GM18870 (cell line): Measurements from ENCODE around the gene TBC1D22A.

ENCODE experiments used
- ATAC-seq: cut with Tn5 transposase; IDR thresholded peaks from one replicate; pipeline ENCODE4 v1.9.1; 2021; ENCODE audit warnings: moderate library complexity; ENCODE audit not compliant: unreplicated experiment

TBC1D22A gene

GRCh38 chr22:46871826-46872225, 109.4 kb downstream of the TBC1D22A start:
- ATAC-seq, result no peak

GRCh38 chr22:46875089-46875488, 112.6 kb downstream of the TBC1D22A start:
- no peak for ATAC-seq

DNA sequence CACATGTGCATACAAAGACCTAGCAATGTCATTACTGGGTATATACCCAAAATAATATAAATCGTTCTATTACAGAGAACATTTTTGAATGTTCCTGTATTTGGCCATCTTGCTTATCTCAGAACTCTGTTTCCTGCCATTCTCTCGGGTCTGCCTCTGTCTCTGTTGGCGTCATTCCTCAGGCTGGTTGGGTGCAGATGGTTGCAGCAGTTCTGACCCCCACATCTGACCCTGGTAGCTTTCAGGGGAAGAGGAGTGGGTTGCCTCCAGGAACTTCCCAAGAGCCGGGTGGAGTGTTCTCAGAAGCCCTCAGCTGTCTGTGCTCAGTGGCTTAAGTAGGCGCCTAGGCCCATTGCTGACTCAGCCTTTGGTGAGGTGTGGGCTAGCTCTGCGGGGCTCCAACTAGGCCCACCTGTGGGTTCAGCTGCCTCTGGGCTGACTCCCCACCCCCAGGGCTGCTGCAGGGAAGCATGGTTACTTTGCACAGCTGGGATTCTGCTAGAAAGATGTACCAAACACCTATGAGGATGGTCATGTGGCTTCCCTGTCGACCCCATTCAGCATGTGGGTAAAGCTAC, 114.0 kb downstream of the TBC1D22A start:
- ATAC-seq, result no peak

GRCh38 chr22:46878191-46878948, 115.9 kb downstream of the TBC1D22A start:
- no peak for ATAC-seq

- no peak for ATAC-seq
Measured at GRCh38 chr22:46879083-46879482, 116.6 kb downstream of the TBC1D22A start.

GRCh38 chr22:46881373-46882118, 119.1 kb downstream of the TBC1D22A start:
- ATAC-seq, result no peak

- no peak for ATAC-seq
Measured at GRCh38 chr22:46883092-46883910, 120.9 kb downstream of the TBC1D22A start.

- no peak for ATAC-seq
Measured at GRCh38 chr22:46884365-46884764, 121.9 kb downstream of the TBC1D22A start.

DNA sequence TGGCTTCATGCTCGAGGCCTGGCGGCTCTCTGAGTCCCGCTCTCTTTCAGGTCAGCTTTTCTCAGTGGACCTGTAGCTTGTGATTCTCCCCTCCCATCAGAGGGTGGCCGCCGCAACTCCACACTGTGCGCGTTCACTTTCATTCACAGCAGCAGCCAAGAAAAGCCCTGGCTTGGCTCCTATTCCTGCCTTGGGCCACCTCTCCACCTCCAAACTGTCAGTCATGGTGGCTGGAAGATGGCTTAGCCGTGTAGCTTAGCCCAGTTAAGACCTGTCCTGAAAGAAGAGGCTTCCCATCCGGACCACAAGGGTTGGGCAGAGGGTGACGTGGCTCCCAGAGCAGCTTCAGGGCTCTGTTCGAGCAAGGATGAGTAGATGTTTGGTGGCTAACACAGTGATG, 125.5 kb downstream of the TBC1D22A start:
- no peak for ATAC-seq

DNA sequence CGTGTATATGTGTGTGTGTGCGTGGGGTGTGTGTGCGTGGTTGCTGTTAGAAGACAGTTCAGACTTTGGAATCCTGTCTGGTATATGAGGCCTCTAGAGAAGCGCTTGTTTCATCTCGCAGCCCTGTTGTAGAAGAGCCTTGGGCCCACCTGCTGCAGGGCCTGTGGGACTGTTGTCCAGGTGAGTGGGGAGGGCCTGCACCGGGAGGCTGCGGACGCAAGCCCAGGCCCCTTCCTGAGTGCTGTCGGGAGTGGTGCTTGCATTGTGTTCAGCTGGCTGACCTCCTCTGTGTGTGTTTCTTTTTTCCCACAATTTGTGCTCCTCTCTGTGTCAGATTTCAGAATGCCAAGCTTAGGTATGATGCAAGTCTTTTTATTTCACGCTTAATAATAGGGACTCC, 128.4 kb downstream of the TBC1D22A start:
- ATAC-seq, result no peak

DNA sequence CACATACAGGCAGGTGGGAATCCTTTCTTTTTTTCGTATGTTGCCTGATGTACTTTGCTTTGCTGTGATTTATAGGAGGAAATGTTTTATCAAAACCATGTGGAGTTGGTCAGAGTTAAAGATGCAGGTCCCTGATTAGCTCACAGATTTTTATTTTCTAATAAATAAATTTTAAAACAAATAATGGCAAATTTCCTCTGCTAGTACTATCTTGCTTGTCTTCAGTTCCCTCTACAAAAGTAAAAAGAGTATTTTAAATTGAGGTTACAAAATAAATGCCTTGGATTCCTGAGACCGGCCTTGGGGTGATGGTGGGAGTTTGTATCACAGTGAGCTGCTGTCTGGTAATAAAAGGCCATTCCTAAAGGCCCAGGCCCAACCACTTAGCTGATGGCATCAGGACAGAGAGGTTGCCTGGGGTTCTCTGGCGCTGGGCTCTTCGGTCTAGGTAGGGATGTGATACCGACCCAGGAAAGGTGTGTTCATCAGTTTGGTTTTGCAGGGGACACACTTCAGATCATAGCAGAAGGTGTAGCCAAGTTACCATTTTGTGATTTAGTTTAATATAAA, 129.0 kb downstream of the TBC1D22A start:
- no peak for ATAC-seq

DNA sequence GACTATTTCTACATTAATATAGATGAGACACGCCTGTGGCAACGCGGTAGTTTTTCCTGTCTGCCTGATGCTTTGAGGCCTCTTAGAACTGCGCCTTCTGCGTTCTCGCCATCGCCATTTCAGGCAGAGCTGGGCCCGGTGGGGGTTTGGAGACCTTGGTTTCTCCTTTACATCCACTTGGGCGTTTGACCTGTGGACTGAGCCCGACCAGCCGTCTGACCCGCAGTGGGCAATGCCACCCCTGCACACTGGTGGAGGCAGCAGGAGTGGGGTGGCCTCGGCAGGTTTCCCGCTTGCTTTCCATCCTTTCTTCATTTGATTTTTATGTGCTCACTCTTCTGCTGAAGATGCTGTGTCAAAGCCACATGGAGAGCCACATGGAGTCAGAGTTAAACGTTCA, 130.4 kb downstream of the TBC1D22A start:
- ATAC-seq, result no peak

DNA sequence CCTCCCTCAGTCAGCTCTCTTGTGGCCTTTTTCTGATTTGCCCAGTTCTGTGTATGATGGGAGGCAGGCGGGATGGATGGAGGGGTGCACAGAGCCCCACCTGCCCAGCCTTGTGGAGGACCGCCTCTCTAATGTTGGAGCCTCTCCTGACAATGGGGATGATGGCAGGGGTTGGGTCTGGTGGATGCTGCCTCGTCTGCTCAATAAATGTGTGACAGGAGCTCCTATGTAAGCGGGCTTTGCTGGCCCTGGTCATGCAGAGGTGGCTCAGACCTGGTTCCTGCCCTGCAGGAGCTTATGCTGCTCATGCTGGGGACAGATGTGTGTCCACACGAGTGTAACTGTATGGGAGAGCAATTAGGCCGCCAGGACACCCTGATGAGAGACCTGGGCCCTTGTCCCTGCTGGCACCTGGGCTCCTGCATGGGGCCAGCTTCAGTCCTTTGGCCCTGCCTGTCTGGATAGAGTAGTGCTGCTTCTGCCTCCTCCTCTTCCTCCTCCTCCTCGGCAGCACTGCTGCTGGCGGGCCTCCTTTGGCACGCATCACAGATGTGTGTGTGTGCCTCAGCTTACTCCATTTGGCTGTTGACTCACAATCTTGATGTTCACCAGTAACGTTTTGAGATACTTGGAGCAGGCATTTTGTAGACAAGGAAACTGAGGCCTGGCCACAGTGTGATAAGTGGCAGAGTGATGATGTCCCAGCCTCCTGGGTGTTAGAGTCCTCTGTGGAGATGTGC, 131.0 kb downstream of the TBC1D22A start:
- ATAC-seq, result no peak

- no peak for ATAC-seq
Measured at GRCh38 chr22:46894081-46894671, 131.7 kb downstream of the TBC1D22A start.

- ATAC-seq, result no peak
Measured at GRCh38 chr22:46894851-46895640, 132.6 kb downstream of the TBC1D22A start.

DNA sequence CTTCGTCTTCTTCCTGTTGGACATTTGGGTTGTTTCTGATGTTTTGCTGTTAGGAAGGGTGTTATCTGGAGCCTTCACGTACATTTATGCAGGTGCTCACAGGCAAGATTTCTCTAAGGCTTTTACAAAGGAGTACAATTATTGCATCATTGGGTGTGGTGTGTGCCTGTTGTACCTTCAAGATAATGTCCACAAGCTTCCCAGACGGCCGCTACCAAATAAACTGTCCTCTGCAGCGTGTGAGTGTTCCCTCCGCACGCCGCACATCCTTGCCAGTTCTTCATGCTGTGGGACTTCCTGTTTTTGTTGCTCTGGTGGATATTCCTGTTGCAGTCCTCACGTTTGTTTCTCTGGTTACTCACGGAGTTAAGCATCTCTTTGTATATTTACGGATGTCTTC, 133.3 kb downstream of the TBC1D22A start:
- ATAC-seq, result no peak

DNA sequence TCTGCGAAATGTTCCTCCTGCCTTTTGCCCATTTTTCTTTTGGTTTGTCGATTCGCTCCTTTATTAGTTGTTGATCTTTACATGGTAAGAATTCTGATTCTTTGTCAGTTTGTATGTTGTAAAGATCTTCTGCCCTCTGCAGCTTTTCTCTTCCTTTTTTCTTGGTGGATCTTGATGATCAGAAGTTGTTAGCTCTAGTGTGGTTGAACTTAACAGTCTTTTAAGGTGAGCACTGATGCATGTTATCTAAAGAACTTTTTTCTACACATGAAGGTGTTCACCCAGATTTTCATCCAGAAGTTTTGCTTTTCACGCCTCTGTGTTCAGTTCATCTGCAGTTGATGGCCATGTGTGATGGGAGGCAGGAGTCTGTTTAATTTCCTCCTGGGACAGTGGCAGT, 133.7 kb downstream of the TBC1D22A start:
- ATAC-seq, result no peak

DNA sequence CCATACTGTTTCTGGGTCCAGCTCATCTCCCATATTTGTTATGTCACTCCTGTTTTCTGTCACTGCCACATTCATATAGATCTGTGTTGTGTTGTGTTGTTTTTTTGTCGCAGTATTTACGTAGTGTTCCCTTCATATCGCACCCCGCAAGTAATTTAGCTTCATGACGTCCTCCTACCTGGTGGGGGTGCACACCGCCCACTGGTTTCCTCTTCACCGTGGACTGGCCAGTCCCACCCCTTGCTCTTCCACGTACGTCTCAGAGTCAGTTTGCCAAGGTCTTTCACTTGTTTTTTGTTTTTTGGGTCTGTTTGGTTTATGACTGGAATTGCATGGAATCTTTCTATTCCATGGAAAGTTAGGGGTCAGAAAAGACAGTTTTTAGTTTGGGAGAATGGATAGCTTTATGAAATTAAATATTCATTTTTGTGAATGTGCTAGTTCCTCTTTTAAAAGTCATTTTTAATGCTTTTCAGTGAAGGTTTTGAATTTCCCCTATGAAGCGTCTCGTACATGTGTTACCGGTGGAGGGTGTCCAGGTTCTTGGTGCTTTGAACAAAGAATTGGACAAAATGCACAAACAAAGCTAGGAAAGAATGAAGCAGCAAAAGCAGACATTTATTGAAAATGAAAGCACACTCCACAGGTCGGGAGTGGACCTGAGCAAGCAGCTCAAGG, 134.3 kb downstream of the TBC1D22A start:
- no peak for ATAC-seq

- ATAC-seq, result no peak
Measured at GRCh38 chr22:46897246-46897623, 134.8 kb downstream of the TBC1D22A start.
